SK-MEL-5 (cell line): ENCODE data around the gene ASTN2. TPM values are rescaled to one million over a fixed set of nuclear protein-coding genes. Genes with fewer than 3 reads are reported as not detected.

Experiments used
- DNase-seq: peaks from one replicate; pipeline ENCODE4 v3.0.0-alpha.2; 2016; ENCODE audit warnings: low read depth, low spot score
- in situ Hi-C: cut with HindIII; loops from 2 replicates; pipeline ENCODE4 v1.10.0; 2016; ENCODE audit warnings: low sequenced_read_pairs, high pct_unique_total_duplicates, low pct_unique_long_range_greater_than_20kb
- polyA plus RNA-seq, 2 experiments: library from polyadenylated mRNA; depleted of rRNA; stranded (reverse); fragments of >200 nt; gene quantifications; 2 replicates each; pipeline ENCODE4 v1.2.3, GENCODE V29; 2015
- total RNA-seq: library from RNA; depleted of rRNA; stranded (reverse); fragments of >200 nt; shearing (Covaris generic); gene quantifications from 2 replicates; pipeline ENCODE4 v1.2.3, GENCODE V29; 2014; rRNA removed

ASTN2 gene
- total RNA-seq, result 10.8 and 11.9 TPM in 2 replicates
- polyA plus RNA-seq (2015; cell fraction: cytosol; rRNA removed), result 8.2 and 13.9 TPM in 2 replicates
- 5.1 and 8.8 TPM in 2 replicates for polyA plus RNA-seq (2015; cell fraction: nucleus; rRNA removed)

DNA sequence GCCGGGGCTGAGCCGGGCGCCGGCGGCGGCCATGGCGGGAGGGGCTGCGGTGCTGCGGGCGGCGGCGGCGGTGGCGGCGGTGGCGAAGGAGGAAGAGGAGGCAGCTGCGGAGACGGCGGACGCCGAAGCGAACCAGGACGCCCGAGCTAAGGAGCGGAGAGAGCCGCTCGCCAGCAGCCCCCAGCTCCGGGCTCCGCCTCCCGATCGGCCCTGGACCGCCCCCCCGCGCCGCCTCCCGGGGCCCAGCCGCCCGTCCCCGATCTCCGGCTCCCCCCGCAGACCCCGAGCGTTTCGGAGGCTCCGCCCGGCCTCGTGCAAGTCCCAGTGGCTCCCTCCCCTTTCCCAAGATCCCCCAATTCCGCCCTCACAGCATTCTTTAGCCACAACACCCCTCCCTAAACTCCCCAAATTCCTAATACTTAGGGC, at the start of gene ASTN2:
TSS of gene ASTN2 (minus strand) at position 152 of the 426 bp plus-strand sequence. CDS start at position 33, 119 bp downstream.
- no peak for DNase-seq
- in situ Hi-C loops, result no loop called here

DNA sequence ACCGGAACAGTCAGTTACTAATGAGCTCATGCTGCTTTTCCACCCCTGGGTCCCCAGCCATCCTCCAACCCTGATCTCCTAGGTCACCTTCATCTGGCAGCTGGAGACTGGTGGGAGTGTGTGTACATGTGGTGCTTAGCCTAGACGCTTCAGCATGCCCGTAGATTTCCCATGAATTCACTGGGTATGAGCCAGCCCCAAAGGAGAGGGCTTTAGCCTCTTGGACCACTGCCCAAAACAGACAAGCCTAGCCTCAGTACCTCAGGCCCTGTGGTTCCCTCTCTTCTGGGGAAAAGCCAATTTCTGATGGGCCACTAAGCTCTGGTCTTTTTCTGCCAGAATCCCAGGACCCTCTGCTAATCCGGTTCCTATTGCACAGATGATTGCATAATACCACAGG, 48.0 kb upstream of the ASTN2 start:
- no peak for DNase-seq
- in situ Hi-C loops, result no loop called here

DNA sequence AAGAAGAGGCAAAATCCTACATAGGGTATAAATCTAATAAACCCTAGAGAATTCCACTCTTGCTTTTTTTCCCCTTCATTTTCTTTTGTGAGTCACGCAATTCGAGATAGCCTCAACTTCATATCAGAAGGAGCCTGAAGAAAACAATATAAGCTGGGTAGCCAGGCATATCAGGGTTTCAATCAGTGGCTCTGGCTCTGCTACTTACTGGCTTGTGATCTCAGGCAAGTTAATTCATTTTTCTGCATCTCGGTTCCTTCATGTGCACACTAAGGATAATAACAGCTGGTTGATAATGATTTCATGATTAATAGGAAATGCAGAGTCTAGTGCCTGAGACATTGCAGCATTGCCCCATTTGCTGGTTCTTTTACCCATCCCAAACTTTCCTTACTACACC, 46.5 kb upstream of the ASTN2 start:
- in situ Hi-C loops, result no loop called here
- no peak for DNase-seq

DNA sequence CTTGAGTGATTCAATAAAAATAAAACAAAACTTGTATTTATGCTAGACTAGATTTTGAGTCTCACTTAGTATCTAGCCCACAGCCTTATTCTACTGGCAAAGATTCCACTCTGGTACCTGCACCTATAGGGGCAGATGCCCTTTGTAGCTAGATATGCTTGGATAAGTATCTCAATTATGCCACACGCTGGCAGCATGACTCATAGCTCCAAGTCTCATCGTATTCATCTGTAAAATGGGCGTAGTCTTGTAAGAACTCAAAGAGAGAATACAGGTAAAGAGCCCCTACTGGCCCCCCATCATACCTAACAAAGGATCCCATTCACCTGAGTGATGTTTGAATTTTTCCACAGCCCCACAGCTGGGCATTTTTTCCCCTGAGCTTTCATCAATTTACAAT, 45.9 kb upstream of the ASTN2 start:
- in situ Hi-C loops, result no loop called here
- DNase-seq, result no peak

DNA sequence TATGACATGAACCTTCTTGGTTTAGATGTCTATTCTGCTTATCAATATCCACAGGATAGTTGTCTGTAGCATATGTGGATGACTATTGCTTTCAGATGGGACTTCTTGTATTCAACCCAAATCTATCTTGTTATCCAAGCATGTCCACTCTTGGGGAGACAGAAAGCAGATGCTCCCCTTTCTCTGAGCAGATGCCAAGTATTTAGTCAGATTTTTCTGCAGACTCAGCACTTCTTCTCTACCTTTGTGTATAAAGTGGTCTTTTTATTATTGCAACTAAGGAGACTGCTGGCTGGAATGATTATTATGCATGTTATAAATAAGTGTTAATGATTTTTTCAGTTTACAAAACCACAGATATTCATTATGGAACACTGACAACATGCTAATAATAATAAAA, 45.1 kb upstream of the ASTN2 start:
- in situ Hi-C loops, result no loop called here
- no peak for DNase-seq

- in situ Hi-C loops, result no loop called here
- no peak for DNase-seq
Observed at GRCh38 chr9:117458066-117458465, 43.2 kb upstream of the ASTN2 start.

DNA sequence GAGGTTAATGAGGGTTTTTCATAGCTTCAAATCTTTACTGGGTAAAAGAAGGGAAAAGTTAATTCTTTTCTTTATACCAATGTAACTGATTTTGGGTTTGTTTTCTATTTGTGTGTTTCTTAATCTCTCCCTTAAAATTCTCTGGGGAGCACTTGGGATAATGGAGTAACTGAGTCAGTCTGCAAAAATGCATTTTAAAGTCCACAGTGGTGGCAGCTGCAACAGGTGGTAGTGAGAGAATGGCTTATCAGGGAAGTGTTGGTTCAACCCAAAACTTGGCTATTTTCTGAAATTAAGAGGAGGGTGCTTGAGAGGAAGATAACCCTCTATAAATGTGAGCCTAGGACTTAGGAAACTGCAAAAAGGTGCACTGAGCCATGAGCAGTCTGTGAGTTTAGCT, 39.9 kb upstream of the ASTN2 start:
- in situ Hi-C loops, result no loop called here

GRCh38 chr9:117453737-117454136, 38.9 kb upstream of the ASTN2 start:
- in situ Hi-C loops, result no loop called here
- DNase-seq, result no peak

More for the DNA sequence above, 39.9 kb upstream of the ASTN2 start:
- DNase-seq, result no peak

GRCh38 chr9:117451311-117451710, 36.5 kb upstream of the ASTN2 start:
- DNase-seq, result no peak
- in situ Hi-C loops, result no loop called here

- peak; percentile 42 for DNase-seq
- in situ Hi-C loops, result no loop called here
Observed at GRCh38 chr9:117448066-117448465, 33.2 kb upstream of the ASTN2 start.

DNA sequence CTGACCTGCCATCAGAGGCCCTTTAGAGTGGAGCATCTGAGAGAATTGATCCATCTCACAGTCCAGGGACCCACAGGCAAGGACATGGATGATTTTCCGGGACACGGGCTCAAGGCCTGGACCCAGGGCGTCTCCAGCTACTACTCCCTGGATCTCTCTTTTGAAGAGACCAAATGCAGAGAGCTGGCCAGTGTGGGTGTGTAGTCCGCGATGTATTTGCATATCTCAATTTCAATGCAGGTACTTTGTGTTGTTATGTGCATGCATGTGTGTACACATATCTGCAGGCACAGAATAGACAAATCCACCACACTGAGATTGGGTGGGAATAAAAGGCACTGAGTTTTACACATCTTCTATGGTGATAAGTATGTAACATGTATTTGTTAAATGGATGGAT, 30.8 kb upstream of the ASTN2 start:
- in situ Hi-C loops, result no loop called here

DNA sequence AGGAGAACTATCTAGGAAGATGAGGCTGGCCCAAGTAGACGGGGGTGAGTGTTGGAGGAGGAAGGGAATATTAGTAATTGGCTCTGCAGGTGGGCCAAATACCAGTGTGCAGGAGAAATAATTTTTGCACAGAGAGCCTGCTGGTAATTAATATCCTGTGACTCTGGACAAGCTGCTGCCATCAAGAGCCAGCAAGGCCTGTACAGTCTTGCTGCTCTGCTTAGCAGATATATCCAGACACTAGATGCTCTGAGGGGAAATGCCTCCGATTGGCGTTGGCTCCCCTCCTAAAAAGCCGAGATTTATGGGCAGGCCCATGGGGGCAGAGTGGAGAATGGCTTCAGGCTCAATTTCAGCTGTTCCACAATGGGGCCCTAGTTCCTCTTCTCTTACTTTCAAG, 29.6 kb upstream of the ASTN2 start:
- no peak for DNase-seq
- in situ Hi-C loops, result no loop called here

More for the DNA sequence above, 30.8 kb upstream of the ASTN2 start:
- no peak for DNase-seq

GRCh38 chr9:117437283-117437682, 22.4 kb upstream of the ASTN2 start:
- no peak for DNase-seq
- in situ Hi-C loops, result no loop called here

GRCh38 chr9:117435630-117436261, 20.9 kb upstream of the ASTN2 start:
- in situ Hi-C loops, result no loop called here
- no peak for DNase-seq

- no peak for DNase-seq
- in situ Hi-C loops, result no loop called here
Observed at GRCh38 chr9:117434566-117434965, 19.7 kb upstream of the ASTN2 start.

DNA sequence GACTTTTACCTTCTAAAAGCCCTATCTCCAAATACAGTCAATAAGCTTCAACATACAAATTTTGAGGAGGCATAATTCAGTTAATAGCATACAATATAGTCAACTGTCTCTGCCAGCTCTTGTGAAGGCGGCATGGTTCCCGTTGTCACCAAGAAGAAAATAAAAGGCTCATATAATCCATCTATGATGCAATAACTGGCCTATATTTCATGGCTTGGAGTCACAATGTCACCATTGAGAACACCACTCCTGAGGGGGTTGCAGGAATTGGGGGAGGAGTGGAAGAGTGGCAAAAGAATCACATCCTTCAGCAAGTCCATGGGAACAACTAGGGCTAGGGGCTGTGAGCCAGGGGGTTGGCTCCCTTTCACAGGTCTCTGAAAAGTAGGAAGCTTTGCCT, 16.0 kb upstream of the ASTN2 start:
- in situ Hi-C loops, result no loop called here
- DNase-seq, result no peak

GRCh38 chr9:117427357-117427913, 12.6 kb upstream of the ASTN2 start:
- DNase-seq, result no peak
- in situ Hi-C loops, result no loop called here

- in situ Hi-C loops, result no loop called here
Observed at GRCh38 chr9:117425566-117425965, 10.7 kb upstream of the ASTN2 start.

GRCh38 chr9:117424291-117424690, 9.4 kb upstream of the ASTN2 start:
- DNase-seq, result no peak
- in situ Hi-C loops, result no loop called here

More at GRCh38 chr9:117425566-117425965, 10.7 kb upstream of the ASTN2 start:
- DNase-seq, result no peak
